HG03175 (cell line): Measurements from ENCODE around the gene SHC2.
"Not testable (repeated sequence)": the region's sequence is repeated elsewhere in the genome, so short reads cannot be mapped to it uniquely, and the experiment has no call there.

Experiments used
- ATAC-seq: cut with Tn5 transposase; IDR thresholded peaks from one replicate; pipeline ENCODE4 v1.9.1; 2021; ENCODE audit warnings: mild to moderate bottlenecking, moderate library complexity; ENCODE audit not compliant: unreplicated experiment

Gene SHC2

GRCh38 chr19:392375-392970 lies 68.4 kb downstream of the SHC2 start:
- no peak for ATAC-seq

DNA sequence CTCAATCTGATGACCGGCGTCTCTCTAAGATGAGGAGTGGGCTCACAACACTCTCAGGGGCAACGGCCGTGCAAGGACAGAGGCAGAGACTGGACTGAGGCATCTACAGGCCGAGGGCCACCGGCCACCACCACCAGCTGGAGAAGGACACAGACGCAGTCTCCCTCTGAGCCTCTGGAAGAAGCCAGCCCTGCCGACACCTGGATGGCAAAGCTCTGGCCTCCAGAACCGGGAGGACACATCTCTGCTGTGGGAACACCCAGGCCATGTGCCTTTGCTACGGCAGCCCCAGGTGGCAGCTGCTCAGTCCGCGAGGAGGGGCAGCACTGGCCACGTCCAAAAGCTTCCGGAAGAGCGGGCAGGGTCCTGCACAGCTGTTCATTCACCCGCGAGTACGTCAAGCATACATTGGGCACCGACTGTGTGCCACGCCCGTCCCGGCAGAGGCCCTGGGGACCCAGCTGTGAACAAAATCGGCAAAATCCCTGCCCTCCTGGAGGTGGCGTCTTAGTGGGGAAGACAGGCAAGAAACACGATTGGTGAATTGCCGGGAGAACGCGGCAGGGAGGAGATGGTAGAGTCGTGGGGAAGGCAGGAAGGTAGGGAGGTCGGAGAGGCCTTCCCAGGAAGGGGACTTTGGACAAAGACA lies 69.0 kb downstream of the SHC2 start:
- no peak for ATAC-seq

GRCh38 chr19:391207-391557 lies 69.7 kb downstream of the SHC2 start:
- ATAC-seq = no peak

DNA sequence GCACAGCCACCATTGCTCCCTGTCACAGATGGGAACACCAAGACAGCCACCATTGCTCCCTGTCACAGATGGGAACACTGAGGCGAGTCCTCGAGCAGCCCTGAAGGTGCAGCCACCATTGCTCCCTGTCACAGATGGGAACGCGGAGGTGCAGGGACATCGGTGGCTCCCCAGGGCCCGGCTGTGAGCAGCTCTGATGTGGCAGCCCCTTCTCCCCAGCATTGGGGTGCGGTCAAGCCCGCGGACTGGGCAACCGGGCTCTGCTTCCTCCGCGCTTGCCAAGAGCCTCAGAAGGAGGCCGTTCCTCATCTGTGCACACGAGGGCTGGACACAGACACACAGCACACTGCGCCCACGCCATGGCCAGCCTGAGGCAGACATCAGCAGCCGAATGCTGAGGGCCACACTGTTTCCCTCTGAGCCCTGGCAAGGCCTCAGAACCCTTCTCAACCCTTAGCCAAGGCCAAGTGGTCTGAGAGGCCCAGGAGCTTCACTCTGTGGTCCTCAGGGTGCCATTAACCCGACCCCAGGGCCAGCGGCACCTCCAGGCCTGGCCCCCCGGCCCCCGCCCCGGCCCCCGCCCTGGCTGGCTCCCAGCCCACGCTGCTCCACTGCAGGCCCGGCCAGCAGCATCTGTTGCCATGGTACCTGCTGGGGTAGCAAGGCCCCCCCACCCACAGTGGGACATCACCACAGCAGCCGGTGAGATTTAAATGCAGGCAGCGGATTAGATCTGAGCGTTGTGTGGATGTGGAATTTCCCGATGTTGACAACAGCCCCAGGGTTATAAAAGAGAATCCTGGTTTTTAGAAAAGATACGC lies 70.2 kb downstream of the SHC2 start:
- ATAC-seq = no peak

GRCh38 chr19:389935-390289 lies 70.9 kb downstream of the SHC2 start:
- ATAC-seq = no peak

DNA sequence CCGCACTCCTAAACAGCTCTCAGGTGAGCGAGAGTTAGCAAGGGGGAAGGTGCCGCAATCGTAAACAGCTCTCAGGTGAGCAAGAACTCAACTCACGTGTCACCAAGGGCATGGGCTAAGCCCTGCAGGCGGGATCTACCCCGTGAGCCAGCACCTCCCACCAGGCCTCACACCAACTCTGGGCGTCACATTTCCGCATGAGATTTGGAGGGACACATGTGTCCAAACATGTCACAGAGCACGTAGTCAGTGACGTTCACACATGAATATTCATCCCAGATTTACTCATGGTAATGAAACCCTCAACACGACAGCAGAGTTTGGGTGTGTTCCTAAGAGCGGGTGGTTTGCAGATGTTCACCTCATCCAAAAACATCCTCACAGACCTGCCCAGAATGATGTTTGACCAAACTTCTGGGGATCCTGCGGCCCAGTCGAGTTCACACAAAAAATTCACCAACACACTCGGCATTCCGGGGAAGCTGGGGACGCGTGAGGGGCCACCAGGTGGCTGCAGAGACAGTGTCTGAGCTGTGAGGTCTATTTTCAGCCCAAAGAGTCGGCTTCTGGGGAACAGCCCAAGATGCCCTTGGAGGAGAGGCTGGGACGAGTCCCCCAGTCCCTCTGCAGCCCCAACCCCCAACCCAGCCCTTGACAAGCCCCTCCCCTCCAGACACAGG lies 71.4 kb downstream of the SHC2 start:
- ATAC-seq = no peak

- ATAC-seq = no peak
These were observed 72.1 kb downstream of the SHC2 start for GRCh38 chr19:388691-389090.

DNA sequence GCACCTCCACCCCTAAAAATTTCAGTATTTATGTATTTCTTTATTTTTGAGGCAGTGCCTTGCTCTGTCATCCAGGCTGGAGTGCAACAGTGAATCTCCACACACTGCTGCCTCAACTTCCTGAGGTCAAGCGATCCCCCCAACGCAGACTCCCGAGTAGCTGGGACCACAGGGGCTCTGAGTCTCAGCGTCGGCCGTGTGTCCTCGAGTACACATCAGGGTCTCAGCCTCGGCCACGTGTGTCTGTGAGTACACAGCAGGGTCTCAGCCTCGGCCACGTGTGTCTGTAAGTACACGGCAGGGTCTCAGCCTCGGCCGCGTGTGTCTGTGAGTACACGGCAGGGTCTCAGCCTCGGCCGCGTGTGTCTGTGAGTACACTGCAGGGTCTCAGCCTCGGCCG lies 73.1 kb downstream of the SHC2 start:
- ATAC-seq = no peak

- ATAC-seq = not testable (repeated sequence)
These were observed 74.1 kb downstream of the SHC2 start for GRCh38 chr19:386632-387301.

DNA sequence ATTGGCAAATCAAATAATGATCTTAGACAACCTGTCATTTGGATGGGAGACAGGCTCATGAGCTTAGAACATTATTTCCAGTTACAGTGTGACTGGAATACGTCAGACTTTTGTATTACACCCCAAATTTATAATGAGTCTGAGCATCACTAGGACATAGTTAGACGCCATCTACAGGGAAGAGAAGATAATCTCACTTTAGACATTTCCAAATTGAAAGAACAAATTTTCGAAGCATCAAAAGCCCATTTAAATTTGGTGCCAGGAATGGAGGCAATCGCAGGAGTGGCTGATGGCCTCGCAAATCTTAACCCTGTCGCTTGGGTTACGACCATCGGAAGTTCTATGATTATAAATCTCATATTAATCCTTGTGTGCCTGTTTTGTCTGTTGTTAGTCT lies 74.6 kb downstream of the SHC2 start:
- not testable (repeated sequence) for ATAC-seq

DNA sequence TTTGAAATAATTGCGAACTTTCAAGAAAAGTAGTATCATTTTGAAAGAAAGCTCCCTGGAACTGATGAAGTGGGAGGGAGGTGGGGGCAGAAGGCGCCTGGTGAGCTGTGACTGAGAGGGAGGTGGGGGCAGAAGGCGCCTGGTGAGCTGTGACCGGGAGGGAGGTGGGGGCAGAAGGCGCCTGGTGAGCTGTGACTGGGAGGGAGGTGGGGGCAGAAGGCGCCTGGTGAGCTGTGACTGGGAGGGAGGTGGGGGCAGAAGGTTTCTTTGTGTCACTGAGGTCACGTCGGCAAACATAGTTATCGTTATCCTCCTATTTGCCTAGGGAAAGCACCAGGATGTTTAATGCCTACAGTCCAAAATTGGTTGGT lies 76.0 kb downstream of the SHC2 start:
- no peak for ATAC-seq

- ATAC-seq = no peak
These were observed 76.7 kb downstream of the SHC2 start for GRCh38 chr19:383922-384798.

DNA sequence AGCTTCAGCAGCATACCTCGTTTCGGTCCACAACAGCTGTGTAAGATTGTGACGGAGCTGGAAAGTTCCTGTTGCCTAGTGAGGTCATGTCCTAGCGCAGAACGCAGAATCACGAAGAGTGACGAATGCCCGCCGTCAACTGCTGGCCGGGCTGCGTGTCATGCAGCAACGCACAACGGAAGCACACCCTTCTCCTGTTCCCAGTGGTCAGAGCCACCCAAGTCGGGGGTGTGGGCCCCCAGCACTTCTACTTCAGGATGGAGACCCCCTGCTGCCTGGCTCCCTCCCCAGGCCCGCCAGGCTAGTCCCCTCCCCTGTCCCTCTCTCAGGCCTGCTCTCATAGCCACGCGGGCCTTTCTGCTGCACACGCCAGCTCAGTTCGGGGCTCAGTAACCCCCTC lies 77.8 kb downstream of the SHC2 start:
- no peak for ATAC-seq

DNA sequence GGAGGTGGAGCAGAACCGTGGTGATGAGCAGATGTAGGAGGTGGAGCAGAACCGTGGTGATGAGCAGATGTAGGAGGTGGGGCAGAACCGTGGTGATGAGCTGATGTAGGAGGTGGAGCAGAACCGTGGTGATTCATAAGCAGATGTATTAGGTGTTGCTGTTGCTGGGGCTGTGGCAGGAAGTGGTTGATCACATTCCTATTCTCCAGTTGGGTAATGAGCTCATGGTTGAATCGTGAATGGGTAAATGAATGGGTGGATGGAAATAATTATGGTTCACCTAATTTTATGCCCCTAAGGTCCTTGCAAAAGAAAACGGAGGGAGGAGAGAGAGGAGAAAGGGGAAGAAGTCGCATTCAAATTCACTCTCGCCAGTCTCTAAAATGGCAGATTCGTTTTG lies 78.3 kb downstream of the SHC2 start:
- ATAC-seq = not testable (repeated sequence)

DNA sequence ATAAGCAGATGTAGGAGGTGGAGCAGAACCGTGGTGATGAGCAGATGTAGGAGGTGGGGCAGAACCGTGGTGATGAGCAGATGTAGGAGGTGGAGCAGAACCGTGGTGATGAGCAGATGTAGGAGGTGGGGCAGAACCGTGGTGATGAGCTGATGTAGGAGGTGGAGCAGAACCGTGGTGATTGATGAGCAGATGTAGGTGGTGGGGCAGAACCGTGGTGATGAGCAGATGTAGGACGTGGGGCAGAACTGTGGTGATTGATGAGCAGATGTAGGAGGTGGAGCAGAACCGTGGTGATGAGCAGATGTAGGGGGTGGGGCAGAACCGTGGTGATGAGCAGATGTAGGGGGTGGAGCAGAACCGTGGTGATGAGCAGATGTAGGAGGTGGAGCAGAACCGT lies 78.9 kb downstream of the SHC2 start:
- ATAC-seq = not testable (repeated sequence)

- ATAC-seq = not testable (repeated sequence)
These were observed 80.1 kb downstream of the SHC2 start for GRCh38 chr19:380618-381219.

DNA sequence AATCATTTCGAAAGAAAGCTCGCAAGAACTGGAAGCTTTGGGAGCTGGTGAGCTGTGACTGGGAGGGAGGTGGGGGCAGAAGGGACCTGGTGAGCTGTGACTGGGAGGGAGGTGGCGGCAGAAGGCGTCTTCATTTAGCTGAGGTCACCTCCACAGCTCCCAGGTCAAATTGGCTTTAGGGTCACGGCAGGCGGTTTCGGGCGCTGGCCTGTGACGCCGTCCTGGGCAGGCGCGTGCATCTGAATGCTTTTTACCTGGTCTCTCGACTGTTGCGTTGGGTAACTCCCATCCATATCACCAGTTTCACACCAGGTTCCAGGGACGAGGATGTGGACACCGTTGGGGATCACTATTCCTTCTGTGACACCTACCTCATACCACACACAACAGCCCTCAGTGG lies 81.0 kb downstream of the SHC2 start:
- no peak for ATAC-seq

DNA sequence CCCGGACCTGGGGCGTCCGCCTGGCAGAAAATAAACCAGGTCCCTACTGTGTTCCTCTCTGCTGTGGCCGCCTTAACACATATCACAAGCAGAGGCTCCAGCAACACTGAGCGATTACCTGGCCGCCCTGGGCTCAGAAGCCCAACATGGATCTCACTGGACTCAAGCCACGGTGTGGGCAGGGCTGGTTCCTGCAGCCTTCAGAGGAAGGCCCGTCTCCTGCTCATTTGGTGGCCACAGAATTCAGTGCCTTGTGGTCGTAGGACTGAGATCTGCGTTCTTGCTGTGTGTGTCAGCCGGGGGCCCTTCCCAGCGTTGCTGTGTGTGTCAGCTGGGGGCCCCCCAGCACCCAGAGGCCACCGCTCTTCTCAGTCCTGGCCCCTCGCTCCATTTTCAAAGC lies 82.1 kb downstream of the SHC2 start:
- no peak for ATAC-seq

DNA sequence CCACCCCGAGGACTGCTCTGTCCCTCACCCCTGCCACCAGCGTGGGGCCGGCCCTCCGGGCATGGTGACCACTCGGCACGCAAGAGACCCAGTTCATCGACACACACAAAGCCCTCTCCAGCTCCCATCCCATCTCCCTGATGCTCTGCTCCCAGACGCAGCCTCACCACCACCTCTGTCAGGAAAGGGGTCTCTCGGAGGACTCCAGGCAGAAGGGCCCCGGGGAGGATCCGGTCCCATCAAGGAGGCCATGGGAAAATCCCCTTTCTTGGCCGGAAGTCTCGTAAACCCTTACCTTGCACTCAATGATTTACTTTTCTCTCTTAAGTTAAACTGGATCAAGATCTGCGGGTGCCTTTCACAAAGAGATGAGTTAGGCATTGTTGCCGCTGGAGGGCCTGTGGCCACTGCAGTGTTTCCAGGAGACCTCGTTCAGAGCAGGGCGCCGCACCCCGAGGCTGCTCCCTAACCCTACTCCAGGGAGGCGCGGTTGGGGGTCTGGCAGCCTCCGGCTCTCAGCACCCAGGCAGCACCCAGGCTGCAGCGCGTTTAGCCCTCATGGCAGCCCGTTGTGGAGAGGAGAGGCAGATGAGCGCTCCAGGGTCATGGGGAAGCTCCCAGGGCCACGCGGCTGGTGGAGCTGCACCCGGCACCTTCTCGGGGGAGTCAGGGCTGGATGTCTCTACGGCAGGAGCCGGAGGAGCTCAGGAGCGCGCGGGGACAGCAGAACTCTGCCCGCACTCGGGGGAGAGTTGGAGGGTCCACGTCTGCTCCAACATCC lies 82.8 kb downstream of the SHC2 start:
- ATAC-seq = no peak
